Measurements from ENCODE around the gene MAP4K4. TPM values are rescaled to one million over a fixed set of nuclear protein-coding genes. Genes with fewer than 3 reads are reported as not detected.
A peak's percentile ranks its signal among the peaks of the same experiment; 100 is the strongest.

MAP4K4 gene
- total RNA-seq, 1 experiment from 2014 or later = 132 TPM

DNA sequence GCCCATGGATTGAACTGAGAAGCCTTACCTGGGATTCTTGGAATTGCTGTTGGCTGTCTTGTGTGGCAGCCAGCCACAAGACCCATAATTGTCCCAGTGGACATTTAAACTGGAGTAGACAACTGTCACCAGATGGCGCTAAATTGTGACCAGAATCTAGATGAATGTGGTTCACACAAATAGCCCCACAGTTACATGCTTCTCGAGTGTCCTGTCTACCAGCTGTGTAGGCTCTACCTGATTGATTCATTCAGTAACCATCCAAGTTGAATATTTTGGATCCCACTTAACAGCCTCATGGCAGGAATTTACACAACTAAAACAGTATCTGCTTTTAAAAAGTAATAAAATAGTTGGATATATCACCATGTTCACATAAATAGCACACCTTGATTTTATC is 73.2 kb downstream of the MAP4K4 start:
- Histone ChIP-seq H2BK12ac (ENCODE audit: insufficient read length, low read depth, low read length) (no peak overlapping the region), H4K8ac (replicated peaks; ENCODE audit: insufficient read length, low read depth, low read length) (no peak overlapping the region), H3K4ac (ENCODE audit: low read depth, low read length) (no peak overlapping the region), H3K27me3 (ENCODE audit: insufficient read depth, low read length) (no peaks in the 10 kb centered on the region), H3K4me2 (ENCODE audit: insufficient read depth, insufficient read length, low read length) (no peak overlapping the region), H4K20me1 (ENCODE audit: control insufficient read depth, insufficient read depth, insufficient read length) (no peaks in the 10 kb centered on the region), H3K79me1 (ENCODE audit: insufficient read depth, low read depth, low read length, poor library complexity, severe bottlenecking) (peaks cover 2% of the 10 kb centered on the region), H3K23ac (ENCODE audit: insufficient read length, low read depth, low read length) (no peak overlapping the region), H3T11ph (ENCODE audit: low read length) (no peak overlapping the region), H3K56ac (ENCODE audit: insufficient read length, low read depth, low read length) (no peak overlapping the region), H2BK20ac (ENCODE audit: low read depth, low read length, poor library complexity, severe bottlenecking) (no peak overlapping the region), H2AFZ (ENCODE audit: low read length) (no peak overlapping the region), H3K18ac (ENCODE audit: insufficient read length, low read depth, low read length) (no peak overlapping the region), H3K9ac (ENCODE audit: extremely low read depth, insufficient read length, low read length) (no peak overlapping the region), H3K9me3 (ENCODE audit: control insufficient read depth, low read depth, low read length) (no peaks in the 10 kb centered on the region), H2AK5ac (ENCODE audit: insufficient read length, low read length) (no peak overlapping the region), H3K23me2 (ENCODE audit: insufficient read length, low read depth, low read length, poor library complexity, severe bottlenecking) (no peaks in the 10 kb centered on the region), H3K14ac (ENCODE audit: insufficient read depth, low read length) (no peak overlapping the region), H4K5ac (ENCODE audit: insufficient read length, low read depth, low read length) (no peak overlapping the region), H2BK15ac (ENCODE audit: low read depth, low read length) (no peak overlapping the region), H3K4me1 (ENCODE audit: insufficient read depth, low read length) (peaks cover 19% of the 10 kb centered on the region; the same call in 1 of the 2 replicates), H2BK5ac (ENCODE audit: insufficient read length, low read length) (no peak overlapping the region), H3K27ac (ENCODE audit: insufficient read length, low read depth, low read length) (no peak overlapping the region), H3K79me2 (ENCODE audit: insufficient read depth, low read length) (peaks cover 37% of the 10 kb centered on the region; the same call in 1 of the 2 replicates), H2BK120ac (ENCODE audit: low read depth, low read length, poor library complexity, severe bottlenecking) (no peak overlapping the region), H4K91ac (ENCODE audit: insufficient read length, low read depth, low read length) (no peak overlapping the region)
- WGBS (ENCODE audit: extremely low coverage, insufficient read length, low lambda C conversion rate) = no CpG with 5 or more reads among the region's 2 CpGs
- H3K4me1 Mint-ChIP-seq = peaks cover 85% of the 10 kb centered on the region in 2 experiments
- H3K9me3 Mint-ChIP-seq = no peaks in the 10 kb centered on the region
- no peaks in the 10 kb centered on the region for H3K27me3 Mint-ChIP-seq (ENCODE audit: low read depth)
- DNase-seq = no peak
- TF ChIP-seq, protein P1, sequence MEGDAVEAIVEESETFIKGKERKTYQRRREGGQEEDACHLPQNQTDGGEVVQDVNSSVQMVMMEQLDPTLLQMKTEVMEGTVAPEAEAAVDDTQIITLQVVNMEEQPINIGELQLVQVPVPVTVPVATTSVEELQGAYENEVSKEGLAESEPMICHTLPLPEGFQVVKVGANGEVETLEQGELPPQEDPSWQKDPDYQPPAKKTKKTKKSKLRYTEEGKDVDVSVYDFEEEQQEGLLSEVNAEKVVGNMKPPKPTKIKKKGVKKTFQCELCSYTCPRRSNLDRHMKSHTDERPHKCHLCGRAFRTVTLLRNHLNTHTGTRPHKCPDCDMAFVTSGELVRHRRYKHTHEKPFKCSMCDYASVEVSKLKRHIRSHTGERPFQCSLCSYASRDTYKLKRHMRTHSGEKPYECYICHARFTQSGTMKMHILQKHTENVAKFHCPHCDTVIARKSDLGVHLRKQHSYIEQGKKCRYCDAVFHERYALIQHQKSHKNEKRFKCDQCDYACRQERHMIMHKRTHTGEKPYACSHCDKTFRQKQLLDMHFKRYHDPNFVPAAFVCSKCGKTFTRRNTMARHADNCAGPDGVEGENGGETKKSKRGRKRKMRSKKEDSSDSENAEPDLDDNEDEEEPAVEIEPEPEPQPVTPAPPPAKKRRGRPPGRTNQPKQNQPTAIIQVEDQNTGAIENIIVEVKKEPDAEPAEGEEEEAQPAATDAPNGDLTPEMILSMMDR (conservative IDR thresholded peaks at IDR 0.05) = peak; percentile 49
- no peak overlapping the region; a peak in 1 of 5 replicates for H3K4me3 Mint-ChIP-seq
- no peaks in the 10 kb centered on the region for H3K36me3 Mint-ChIP-seq (ENCODE audit: insufficient read depth in 1 of 3, low read depth in 3 of 3)
- peak overlapping the region in 2 of 3 experiments; percentile 35 to 73; a peak in 2 of 7 replicates for H3K27ac Mint-ChIP-seq

All from H9 (cell line).